ENCODE data around the gene SLC6A2.
"Not testable (repeated sequence)": the region's sequence is repeated elsewhere in the genome, so short reads cannot be mapped to it uniquely, and the experiment has no call there.

Gene SLC6A2

GRCh38 chr16:55717326-55717725, 61.5 kb downstream of the SLC6A2 start:
- no peak for DNase-seq

- no peak for DNase-seq
Measured at GRCh38 chr16:55725055-55725777, 69.4 kb downstream of the SLC6A2 start.

- no peak for DNase-seq
Measured at GRCh38 chr16:55728797-55729196, 73.0 kb downstream of the SLC6A2 start.

GRCh38 chr16:55730115-55730514, 74.3 kb downstream of the SLC6A2 start:
- no peak for DNase-seq

GRCh38 chr16:55732496-55732895, 76.7 kb downstream of the SLC6A2 start:
- no peak for DNase-seq

- no peak for DNase-seq
Measured at GRCh38 chr16:55734665-55735064, 78.9 kb downstream of the SLC6A2 start.

GRCh38 chr16:55735120-55735781, 79.5 kb downstream of the SLC6A2 start:
- DNase-seq, result no peak

- DNase-seq, result no peak
Measured at GRCh38 chr16:55736671-55737070, 80.9 kb downstream of the SLC6A2 start.

- no peak for DNase-seq
Measured at GRCh38 chr16:55737318-55737717, 81.5 kb downstream of the SLC6A2 start.

- DNase-seq, result no peak
Measured at GRCh38 chr16:55737966-55738365, 82.2 kb downstream of the SLC6A2 start.

- DNase-seq, result no peak
Measured at GRCh38 chr16:55746081-55746480, 90.3 kb downstream of the SLC6A2 start.

- no peak for DNase-seq
Measured at GRCh38 chr16:55747785-55748184, 92.0 kb downstream of the SLC6A2 start.

- not testable (repeated sequence) for DNase-seq
Measured at GRCh38 chr16:55752465-55753144, 96.8 kb downstream of the SLC6A2 start.

GRCh38 chr16:55753145-55753631, 97.4 kb downstream of the SLC6A2 start:
- not testable (repeated sequence) for DNase-seq

All from NCI-H2029 treated with DMSO at 0.1 percent for 48 hours (cell line).